ENCODE data around the gene NLRP9. TPM values are rescaled to one million over a fixed set of nuclear protein-coding genes. Genes with fewer than 3 reads are reported as not detected.
"Not testable (repeated sequence)": the region's sequence is repeated elsewhere in the genome, so short reads cannot be mapped to it uniquely, and the experiment has no call there.

The NLRP9 gene
- total RNA-seq, 1 donor from 2014 or later, result not detected

DNA sequence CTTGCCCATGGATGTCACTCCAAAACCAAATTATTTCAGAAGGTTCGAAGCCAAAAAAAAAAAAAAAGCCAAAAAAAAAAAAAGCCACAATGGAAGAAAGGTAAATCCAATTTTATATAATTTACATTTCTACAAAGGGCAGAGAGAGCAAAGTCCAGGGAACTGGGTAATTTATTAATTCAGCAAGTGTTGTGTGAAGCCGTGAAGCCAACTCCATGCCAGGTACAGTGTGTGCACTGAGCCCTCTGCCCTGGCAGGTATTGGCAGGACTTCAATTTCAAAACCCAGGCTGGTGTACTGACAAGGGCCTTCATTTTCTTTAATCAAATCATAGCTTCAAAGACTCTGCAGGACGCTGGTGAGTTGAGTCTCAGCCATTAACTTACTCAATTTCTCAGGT is 15.2 kb upstream of the NLRP9 start:
- DNase-seq (ENCODE audit: low spot score in 2 of 2, unreplicated experiment in 2 of 2), result no peak
- H3K9me3 Mint-ChIP-seq, result peaks cover 51% of the 10 kb centered on the region
- H3K4me1 Mint-ChIP-seq, result no peaks in the 10 kb centered on the region
- H3K4me3 Mint-ChIP-seq, result no peak overlapping the region
- TF ChIP-seq CTCF (IDR thresholded peaks at IDR 0.05; ENCODE audit: unreplicated experiment), result no peak
- peaks cover 4% of the 10 kb centered on the region for H3K36me3 Mint-ChIP-seq
- H3K27me3 Mint-ChIP-seq (ENCODE audit: low read depth), result no peaks in the 10 kb centered on the region
- no peak overlapping the region for H3K27ac Mint-ChIP-seq

GRCh38 chr19:55750715-55751114 is 12.5 kb upstream of the NLRP9 start:
- H3K27me3 Mint-ChIP-seq (ENCODE audit: low read depth), result no peaks in the 10 kb centered on the region
- H3K27ac Mint-ChIP-seq, result no peak overlapping the region
- peaks cover 48% of the 10 kb centered on the region for H3K9me3 Mint-ChIP-seq
- no peak for DNase-seq (ENCODE audit: low spot score in 2 of 2, unreplicated experiment in 2 of 2)
- H3K4me1 Mint-ChIP-seq, result no peaks in the 10 kb centered on the region
- H3K36me3 Mint-ChIP-seq, result peaks cover 2% of the 10 kb centered on the region
- H3K4me3 Mint-ChIP-seq, result no peak overlapping the region
- no peak for TF ChIP-seq CTCF (IDR thresholded peaks at IDR 0.05; ENCODE audit: unreplicated experiment)

- peaks cover 52% of the 10 kb centered on the region for H3K9me3 Mint-ChIP-seq
- DNase-seq (ENCODE audit: low spot score in 2 of 2, unreplicated experiment in 2 of 2); H3K36me3 Mint-ChIP-seq; H3K4me3 Mint-ChIP-seq; H3K27me3 Mint-ChIP-seq (ENCODE audit: low read depth); H3K4me1 Mint-ChIP-seq; H3K27ac Mint-ChIP-seq: not testable (repeated sequence)
Observed at GRCh38 chr19:55730378-55730777, 7.8 kb downstream of the NLRP9 start.

DNA sequence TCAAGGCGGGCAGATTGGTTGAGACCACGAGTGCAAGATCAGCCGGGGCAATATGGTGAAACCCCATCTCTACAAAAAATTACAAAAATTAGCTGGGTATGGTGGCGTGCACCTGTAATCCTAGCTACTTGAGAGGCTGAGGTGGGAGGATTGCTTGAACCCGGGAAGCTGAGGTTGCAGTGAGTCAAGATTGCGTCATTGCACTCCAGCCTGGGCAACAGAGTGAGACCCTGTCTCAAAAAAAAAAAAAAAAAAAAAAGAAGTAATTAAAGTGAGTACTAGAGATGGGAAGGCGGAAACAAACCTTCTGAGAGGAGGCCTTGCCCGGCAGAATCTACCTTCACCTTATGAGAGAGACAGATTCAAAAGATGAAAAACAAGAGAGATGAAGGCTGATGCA is 14.7 kb downstream of the NLRP9 start:
- DNase-seq (ENCODE audit: low spot score in 2 of 2, unreplicated experiment in 2 of 2), result no peak
- no peaks in the 10 kb centered on the region for H3K4me1 Mint-ChIP-seq
- no peak overlapping the region for H3K27ac Mint-ChIP-seq
- no peaks in the 10 kb centered on the region for H3K36me3 Mint-ChIP-seq
- peaks cover 65% of the 10 kb centered on the region for H3K9me3 Mint-ChIP-seq
- no peaks in the 10 kb centered on the region for H3K27me3 Mint-ChIP-seq (ENCODE audit: low read depth)
- no peak for TF ChIP-seq CTCF (IDR thresholded peaks at IDR 0.05; ENCODE audit: unreplicated experiment)
- no peak overlapping the region for H3K4me3 Mint-ChIP-seq

GRCh38 chr19:55720801-55721200 is 17.4 kb downstream of the NLRP9 start:
- H3K36me3 Mint-ChIP-seq, result no peaks in the 10 kb centered on the region
- no peak for TF ChIP-seq CTCF (IDR thresholded peaks at IDR 0.05; ENCODE audit: unreplicated experiment)
- no peak overlapping the region for H3K27ac Mint-ChIP-seq
- H3K4me1 Mint-ChIP-seq, result no peaks in the 10 kb centered on the region
- H3K9me3 Mint-ChIP-seq, result peaks cover 70% of the 10 kb centered on the region
- no peak overlapping the region for H3K4me3 Mint-ChIP-seq
- H3K27me3 Mint-ChIP-seq (ENCODE audit: low read depth), result no peaks in the 10 kb centered on the region
- DNase-seq (ENCODE audit: low spot score in 2 of 2, unreplicated experiment in 2 of 2), result no peak

GRCh38 chr19:55720214-55720746 is 17.9 kb downstream of the NLRP9 start:
- no peak for DNase-seq (ENCODE audit: low spot score in 2 of 2, unreplicated experiment in 2 of 2)
- no peaks in the 10 kb centered on the region for H3K36me3 Mint-ChIP-seq
- no peak for TF ChIP-seq CTCF (IDR thresholded peaks at IDR 0.05; ENCODE audit: unreplicated experiment)
- H3K9me3 Mint-ChIP-seq, result peaks cover 68% of the 10 kb centered on the region
- no peak overlapping the region for H3K4me3 Mint-ChIP-seq
- H3K27me3 Mint-ChIP-seq (ENCODE audit: low read depth), result no peaks in the 10 kb centered on the region
- H3K4me1 Mint-ChIP-seq, result no peaks in the 10 kb centered on the region
- H3K27ac Mint-ChIP-seq, result no peak overlapping the region

DNA sequence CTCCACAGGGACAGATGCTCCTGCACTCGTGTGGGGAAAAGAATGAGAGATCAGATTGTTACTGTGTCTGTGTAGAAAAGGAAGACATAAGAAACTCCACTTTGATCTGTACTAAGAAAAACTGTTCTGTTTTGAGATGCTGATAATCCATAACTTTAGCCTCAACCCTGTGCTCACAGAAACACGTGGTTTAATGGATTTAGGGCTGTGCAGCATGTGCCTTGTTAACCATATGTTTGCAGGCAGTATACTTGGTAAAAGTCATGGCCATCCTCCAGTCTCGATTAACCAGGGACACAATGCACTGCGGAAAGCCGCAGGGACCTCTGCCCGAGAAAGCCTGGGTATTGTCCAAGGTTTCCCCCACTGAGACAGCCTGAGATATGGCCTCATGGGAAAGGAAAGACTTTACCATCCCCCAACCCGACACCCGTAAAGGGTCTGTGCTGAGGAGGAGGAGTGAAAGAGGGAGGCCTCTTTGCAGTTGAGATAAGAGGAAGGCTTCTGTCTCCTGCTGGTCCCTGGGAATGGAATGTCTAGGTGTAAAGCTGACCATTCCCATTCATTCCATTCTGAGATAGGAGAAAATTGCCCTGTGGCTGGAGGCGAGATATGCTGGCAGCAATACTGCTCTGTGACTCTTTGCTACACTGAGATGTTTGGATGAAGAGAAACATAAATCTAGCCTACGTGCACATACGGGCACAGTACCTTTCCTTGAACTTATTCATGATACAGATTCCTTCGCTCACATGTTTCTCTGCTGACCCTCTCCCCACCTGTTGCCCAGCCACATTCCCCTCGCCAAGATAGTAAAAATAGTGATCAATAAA is 20.1 kb downstream of the NLRP9 start:
- not testable (repeated sequence) for H3K4me1 Mint-ChIP-seq; H3K36me3 Mint-ChIP-seq; H3K27ac Mint-ChIP-seq; DNase-seq (ENCODE audit: low spot score in 2 of 2, unreplicated experiment in 2 of 2); H3K27me3 Mint-ChIP-seq (ENCODE audit: low read depth); H3K4me3 Mint-ChIP-seq
- peaks cover 64% of the 10 kb centered on the region for H3K9me3 Mint-ChIP-seq
